OCI-LY7 (cell line): ENCODE data around the gene FANCE.

Source experiments
- CTCF ChIP-seq: fragments of 200-600 bp; sonication (generic); conservative IDR thresholded peaks from 2 replicates; pipeline ENCODE4 v1.5.1; 2014; ENCODE audit warnings: mild to moderate bottlenecking, antibody characterized with exemption, low read length, moderate library complexity, mixed read lengths
- EZH2phosphoT487 ChIP-seq: fragments of 200-600 bp; sonication (generic); IDR thresholded peaks from 2 replicates; pipeline ENCODE4 v1.6.1; 2018; ENCODE audit warnings: low read depth, borderline replicate concordance, mild to moderate bottlenecking, mixed run types, antibody characterized with exemption, low read length, moderate library complexity, mixed read lengths

GRCh38 chr6:35506536-35506935, 54.4 kb downstream of the FANCE start:
- TF ChIP-seq EZH2phosphoT487 (no peak), CTCF (no peak)
